Measurements from ENCODE around the gene DOHH.

DNA sequence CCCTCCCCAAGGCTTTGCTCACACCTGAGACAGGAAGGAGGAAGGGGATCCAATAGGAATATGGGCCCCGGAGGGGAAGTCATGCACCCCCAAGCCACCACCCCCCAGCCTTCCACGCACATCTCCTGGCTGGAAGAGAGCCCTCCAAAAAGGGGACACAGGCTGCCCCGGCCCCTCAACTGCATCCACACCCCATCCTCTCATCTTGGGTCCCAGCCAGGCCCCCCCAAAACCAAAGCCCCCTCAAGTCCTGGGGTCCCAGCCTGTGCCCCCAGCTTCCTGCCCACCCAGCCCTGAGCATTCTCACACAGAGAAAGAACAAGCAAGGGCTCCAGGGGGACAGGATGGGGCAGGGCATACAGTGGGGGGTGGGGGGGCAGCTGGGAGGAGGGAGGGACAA, 32.3 kb downstream of the DOHH start:
- TF ChIP-seq, protein P1, sequence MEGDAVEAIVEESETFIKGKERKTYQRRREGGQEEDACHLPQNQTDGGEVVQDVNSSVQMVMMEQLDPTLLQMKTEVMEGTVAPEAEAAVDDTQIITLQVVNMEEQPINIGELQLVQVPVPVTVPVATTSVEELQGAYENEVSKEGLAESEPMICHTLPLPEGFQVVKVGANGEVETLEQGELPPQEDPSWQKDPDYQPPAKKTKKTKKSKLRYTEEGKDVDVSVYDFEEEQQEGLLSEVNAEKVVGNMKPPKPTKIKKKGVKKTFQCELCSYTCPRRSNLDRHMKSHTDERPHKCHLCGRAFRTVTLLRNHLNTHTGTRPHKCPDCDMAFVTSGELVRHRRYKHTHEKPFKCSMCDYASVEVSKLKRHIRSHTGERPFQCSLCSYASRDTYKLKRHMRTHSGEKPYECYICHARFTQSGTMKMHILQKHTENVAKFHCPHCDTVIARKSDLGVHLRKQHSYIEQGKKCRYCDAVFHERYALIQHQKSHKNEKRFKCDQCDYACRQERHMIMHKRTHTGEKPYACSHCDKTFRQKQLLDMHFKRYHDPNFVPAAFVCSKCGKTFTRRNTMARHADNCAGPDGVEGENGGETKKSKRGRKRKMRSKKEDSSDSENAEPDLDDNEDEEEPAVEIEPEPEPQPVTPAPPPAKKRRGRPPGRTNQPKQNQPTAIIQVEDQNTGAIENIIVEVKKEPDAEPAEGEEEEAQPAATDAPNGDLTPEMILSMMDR (optimal IDR thresholded peaks at IDR 0.05 in 1 of 3, IDR thresholded peaks at IDR 0.05 in 1 of 3, conservative IDR thresholded peaks at IDR 0.05 in 1 of 3; ENCODE audit: extremely low read depth in 1 of 3, insufficient read depth in 2 of 3, low read length in 3 of 3): no peak
- no peak for TF ChIP-seq EZH2 (IDR thresholded peaks at IDR 0.05; ENCODE audit: low read length)

All from keratinocyte (primary cell).